PC-9 (cell line): ENCODE data around the gene PATJ. TPM values are rescaled to one million over a fixed set of nuclear protein-coding genes. Genes with fewer than 3 reads are reported as not detected.

Experiments
- BruUV-seq: library from RNA; stranded (reverse); fragments of 400-500 nt; replicated peaks from 2 replicates; lab custom pipeline; 2021; lab: Mats Ljungman, UMichigan
- CTCF ChIA-PET: fragments of 300-600 bp; sonication (Branson Sonifier 250); formaldehyde crosslinking; loops from one replicate; lab custom pipeline; 2022; ENCODE audit warnings: antibody characterized with exemption; lab: Charles Lee
- POLR2A ChIA-PET: fragments of 300-600 bp; sonication (Branson Sonifier 250); formaldehyde crosslinking; loops from one replicate; lab custom pipeline; 2022; ENCODE audit warnings: antibody characterized with exemption; ENCODE audit not compliant: unreplicated experiment; lab: Charles Lee
- DNase-seq, 2 experiments: peaks; one replicate each; pipeline versions ENCODE4 v3.0.0 to v3.0.0-alpha.2; 2015 to 2022; ENCODE audit warnings: mixed read lengths in 1 of 2
- H2AFZ ChIP-seq: fragments of 200-600 bp; sonication (generic); 2 replicates; pipeline ENCODE4 v1.8.1; 2017; ENCODE audit warnings: antibody characterized with exemption
- H3F3A ChIP-seq: fragments of 200-600 bp; sonication (generic); 2 replicates; pipeline ENCODE4 v1.8.1; 2017; ENCODE audit warnings: antibody characterized with exemption, mild to moderate bottlenecking, low read depth; ENCODE audit not compliant: insufficient read depth
- H3K27ac ChIP-seq: fragments of 200-600 bp; sonication (generic); 2 replicates; pipeline ENCODE4 v1.6.1; 2016; ENCODE audit warnings: mixed run types
- H3K27me3 ChIP-seq: fragments of 200-600 bp; sonication (generic); 2 replicates; pipeline ENCODE4 v1.6.1; 2016; ENCODE audit warnings: low read depth, mixed run types; ENCODE audit not compliant: insufficient read depth
- H3K36me3 ChIP-seq: fragments of 200-600 bp; sonication (generic); 2 replicates; pipeline ENCODE4 v1.6.1; 2016; ENCODE audit warnings: low read depth, mixed run types
- H3K4me1 ChIP-seq: fragments of 200-600 bp; sonication (generic); replicated peaks from 2 replicates; pipeline ENCODE4 v1.6.1; 2016; ENCODE audit warnings: mixed run types; ENCODE audit not compliant: insufficient read depth
- H3K4me2 ChIP-seq: fragments of 200-600 bp; sonication (generic); 2 replicates; pipeline ENCODE4 v1.6.1; 2017; ENCODE audit warnings: mixed run types
- H3K4me3 ChIP-seq: fragments of 200-600 bp; sonication (generic); 2 replicates; pipeline ENCODE4 v1.6.1; 2016; ENCODE audit warnings: mixed run types
- H3K79me2 ChIP-seq: fragments of 200-600 bp; sonication (generic); 2 replicates; pipeline ENCODE4 v1.6.1; 2017; ENCODE audit warnings: low read depth, mixed run types
- H3K9me2 ChIP-seq: fragments of 200-600 bp; sonication (generic); 2 replicates; pipeline ENCODE4 v1.8.1; 2017; ENCODE audit warnings: mild to moderate bottlenecking; ENCODE audit not compliant: insufficient read depth
- H3K9me3 ChIP-seq: fragments of 200-600 bp; sonication (generic); 2 replicates; pipeline ENCODE4 v1.8.1; 2016; ENCODE audit warnings: low read depth; ENCODE audit not compliant: insufficient read depth
- H4K20me1 ChIP-seq: fragments of 200-600 bp; sonication (generic); 2 replicates; pipeline ENCODE4 v1.8.1; 2017; ENCODE audit not compliant: insufficient read depth
- CTCF ChIP-seq: fragments of 200-600 bp; sonication (generic); conservative IDR thresholded peaks from 2 replicates; pipeline ENCODE4 v1.6.1; 2017; ENCODE audit warnings: mixed run types, antibody characterized with exemption, mild to moderate bottlenecking, moderate library complexity
- EZH2 ChIP-seq: fragments of 200-600 bp; sonication (generic); IDR thresholded peaks from 2 replicates; pipeline ENCODE4 v1.8.0; 2017; ENCODE audit warnings: antibody characterized with exemption, low read depth
- intact Hi-C: fragments of 100-400 bp; cut with micrococcal nuclease; formaldehyde crosslinking; loops from one replicate; pipeline ENCODE4 v1.10.0; 2022; ENCODE audit not compliant: unreplicated experiment
- total RNA-seq: library from RNA; stranded (reverse); gene quantifications from 2 replicates; pipeline ENCODE4 v1.2.3, GENCODE V29; 2021

PATJ gene
- total RNA-seq, 1 experiment from 2014 or later: 91.0 TPM

DNA sequence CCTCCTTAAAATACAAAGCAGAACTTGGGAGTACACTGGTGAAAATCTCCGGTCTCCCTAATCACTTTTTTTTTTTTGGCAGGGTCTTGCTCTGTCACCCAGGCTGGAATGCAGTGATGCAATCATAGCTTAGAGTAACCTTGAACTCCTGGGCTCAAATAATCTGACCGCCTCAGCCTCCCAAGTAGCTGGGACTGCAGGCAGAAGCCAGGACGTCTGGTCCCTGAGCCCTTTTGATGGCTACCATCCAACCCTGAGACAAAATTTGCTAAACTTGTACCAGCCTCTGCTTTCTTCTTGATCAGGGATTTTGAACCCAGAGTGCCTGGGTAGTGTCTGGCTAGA, 456.5 kb downstream of the PATJ start:
- no peak overlapping the region for H3K4me3 ChIP-seq
- no peak for TF ChIP-seq CTCF
- TF ChIP-seq EZH2: no peak
- no peak overlapping the region for H3K27ac ChIP-seq
- no peaks in the 10 kb centered on the region for H4K20me1 ChIP-seq
- H3K4me1 ChIP-seq: peaks cover 7% of the 10 kb centered on the region
- H3K36me3 ChIP-seq: no peaks in the 10 kb centered on the region
- DNase-seq: peak in 1 of 2 experiments; percentile 16
- POLR2A ChIA-PET: no interaction called here
- H3K79me2 ChIP-seq: no peaks in the 10 kb centered on the region
- no peaks in the 10 kb centered on the region for H3K9me2 ChIP-seq
- CTCF ChIA-PET: interaction anchor here (0.5 kb wide), 1 partner anchor 32 kb away, joined by 4 read pairs; no protein-coding TSS in a partner anchor
- 0 out of 2 replicates have a peak, but pooled peaks cover 4% of the 10 kb centered on the region for H3F3A ChIP-seq
- no peaks in the 10 kb centered on the region for H3K27me3 ChIP-seq
- no TSS peak for BruUV-seq
- no peak overlapping the region for H2AFZ ChIP-seq
- H3K4me2 ChIP-seq: 0 out of 2 replicates have a peak overlapping the region, but pooled peaks have one; percentile 10
- intact Hi-C loops: no loop called here
- H3K9me3 ChIP-seq: no peaks in the 10 kb centered on the region

- Histone ChIP-seq H2AFZ (no peak overlapping the region), H3K4me2 (no peak overlapping the region), H3K27ac (no peak overlapping the region), H3K9me2 (no peaks in the 10 kb centered on the region), H3K4me3 (no peak overlapping the region), H3K36me3 (no peaks in the 10 kb centered on the region), H3K27me3 (no peaks in the 10 kb centered on the region), H3K4me1 (peaks cover 7% of the 10 kb centered on the region; the same call in 1 of the 2 replicates), H4K20me1 (no peaks in the 10 kb centered on the region), H3K79me2 (no peaks in the 10 kb centered on the region), H3F3A (peaks cover 9% of the 10 kb centered on the region), H3K9me3 (peaks cover 17% of the 10 kb centered on the region)
- intact Hi-C loops: no loop called here
- BruUV-seq: no TSS peak
- ChIA-PET CTCF (no interaction called here), POLR2A (interaction anchor here (0.6 kb wide), 1 partner anchor 525 kb away, joined by 3 read pairs; no protein-coding TSS in a partner anchor)
- DNase-seq: no peak
- no peak for TF ChIP-seq EZH2
- TF ChIP-seq CTCF: no peak
These were observed 464.9 kb downstream of the PATJ start for GRCh38 chr1:62207187-62207586.

GRCh38 chr1:62208087-62208486, 465.8 kb downstream of the PATJ start:
- TF ChIP-seq CTCF (no peak), EZH2 (no peak)
- Histone ChIP-seq H4K20me1 (no peaks in the 10 kb centered on the region), H2AFZ (no peak overlapping the region), H3F3A (peaks cover 9% of the 10 kb centered on the region), H3K36me3 (no peaks in the 10 kb centered on the region), H3K4me2 (no peak overlapping the region), H3K9me3 (peaks cover 21% of the 10 kb centered on the region), H3K4me1 (peaks cover 7% of the 10 kb centered on the region; the same call in 1 of the 2 replicates), H3K79me2 (no peaks in the 10 kb centered on the region), H3K4me3 (no peak overlapping the region), H3K27ac (no peak overlapping the region), H3K9me2 (no peaks in the 10 kb centered on the region), H3K27me3 (no peaks in the 10 kb centered on the region)
- no peak for DNase-seq
- intact Hi-C loops: no loop called here
- ChIA-PET POLR2A (no interaction called here), CTCF (no interaction called here)
- BruUV-seq: no TSS peak
